DMS53 (cell line): ENCODE data around the gene OR1F1.
"Not testable (repeated sequence)": the region's sequence is repeated elsewhere in the genome, so short reads cannot be mapped to it uniquely, and the experiment has no call there.

ENCODE experiments used
- DNase-seq: peaks from one replicate; lab custom pipeline; 2025; lab: John Stamatoyannopoulos, UW

The OR1F1 gene

DNA sequence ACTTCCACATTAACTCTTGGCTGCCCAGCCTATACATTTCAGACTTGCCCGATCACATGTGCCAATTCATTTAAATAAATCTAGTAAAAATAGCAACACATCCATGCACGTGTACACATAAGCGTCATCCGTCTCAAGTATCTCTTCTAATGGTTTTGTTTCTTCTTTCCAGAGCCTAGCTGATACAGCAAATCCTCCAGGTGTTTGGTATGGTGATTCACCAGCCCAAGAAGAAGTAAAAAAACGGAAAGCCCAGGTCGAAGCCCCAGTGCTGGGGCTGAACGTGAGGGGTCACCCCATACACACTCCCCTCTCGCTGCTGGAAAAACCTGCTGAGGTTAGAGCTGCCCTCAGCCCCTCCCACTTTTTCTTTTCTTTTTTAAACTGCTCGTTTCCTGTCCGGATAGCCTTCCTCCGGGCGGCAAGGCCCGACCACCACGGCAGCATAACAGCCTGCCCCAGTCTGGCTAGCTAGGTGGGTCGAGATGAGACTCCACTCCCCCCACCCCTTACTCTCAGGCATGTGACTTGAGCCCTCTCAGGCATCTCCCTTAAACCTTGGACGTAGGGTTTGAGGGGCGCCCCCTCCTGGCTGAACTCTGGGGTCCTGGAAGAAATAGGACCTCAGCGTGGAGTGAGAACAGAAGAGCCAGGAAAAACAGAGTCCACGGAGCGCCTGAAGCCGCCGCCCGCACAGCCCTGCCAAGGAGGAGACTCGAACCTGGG, 13.9 kb upstream of the OR1F1 start:
- DNase-seq: peak; percentile 70

DNA sequence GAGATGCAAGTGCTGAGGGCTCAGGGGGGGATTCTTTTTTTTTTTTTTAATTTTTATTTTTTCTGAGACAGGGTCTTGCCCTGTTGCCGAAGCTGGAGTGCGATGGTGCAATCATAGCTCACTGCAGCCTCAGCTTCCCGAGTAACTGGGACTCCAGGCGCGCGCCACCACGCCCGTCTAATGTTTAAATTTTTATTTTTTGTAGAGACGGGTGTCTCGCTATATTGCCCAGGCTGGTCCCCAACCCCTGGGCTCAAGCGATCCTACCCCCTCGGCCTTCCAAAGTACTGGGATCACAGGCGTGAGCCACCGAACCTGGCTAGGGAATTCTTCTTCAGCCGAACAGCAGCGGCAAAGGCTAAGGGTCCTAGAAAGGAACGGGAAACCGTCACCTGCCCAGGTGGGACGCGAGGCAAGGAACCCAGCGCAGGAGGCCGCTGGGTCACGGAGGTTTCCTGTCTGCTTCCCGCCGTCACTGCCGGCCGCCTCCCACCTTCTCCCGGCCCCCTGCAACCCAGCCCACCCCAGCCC, 13.3 kb upstream of the OR1F1 start:
- peak; percentile 30 for DNase-seq

DNA sequence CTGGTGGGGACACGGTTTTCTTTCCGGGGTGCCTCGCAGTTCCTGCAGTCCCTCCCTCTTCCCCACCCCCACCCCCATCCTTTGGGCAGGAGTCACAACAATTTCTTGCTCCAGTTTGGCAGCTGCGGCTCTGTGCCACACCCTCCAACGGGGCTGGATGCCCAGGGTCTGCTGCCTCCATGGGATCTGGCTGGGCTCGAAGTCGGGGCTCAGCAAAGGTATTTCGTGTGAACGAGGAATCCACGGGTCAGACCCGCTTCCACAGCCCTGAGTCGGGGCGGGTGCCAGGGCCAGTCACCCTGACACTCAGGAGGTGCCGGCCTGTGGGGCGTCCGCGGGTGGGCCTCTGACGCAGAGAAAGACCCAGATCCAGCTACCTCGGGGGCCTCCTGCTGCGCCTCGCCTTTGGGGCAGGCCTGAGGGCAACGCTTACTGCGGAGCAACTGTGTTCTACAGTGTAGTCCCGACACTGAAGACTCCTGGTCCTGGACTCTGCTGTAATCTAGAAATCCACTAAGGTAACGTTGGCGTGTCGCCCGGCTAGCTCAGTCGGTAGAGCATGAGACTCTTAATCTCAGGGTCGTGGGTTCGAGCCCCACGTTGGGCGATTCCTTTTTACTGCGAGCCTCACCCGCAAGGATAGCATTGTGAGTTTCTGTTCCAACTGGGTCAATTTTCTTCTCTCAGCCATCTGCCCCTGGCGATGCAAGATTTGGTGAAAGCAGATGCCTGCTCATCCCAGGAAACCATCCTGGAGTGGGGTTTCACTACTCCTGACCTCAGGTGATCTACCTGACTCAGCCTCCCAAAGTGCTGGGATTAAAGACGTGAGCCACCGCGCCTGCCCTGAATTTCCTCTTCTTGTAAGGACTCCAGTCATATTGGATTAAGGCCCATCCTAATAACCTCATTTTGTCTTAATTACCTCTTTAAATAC, 12.6 kb upstream of the OR1F1 start:
- peak; percentile 63 for DNase-seq

GRCh38 chr16:3179651-3180050, 8.4 kb upstream of the OR1F1 start:
- DNase-seq: no peak

DNA sequence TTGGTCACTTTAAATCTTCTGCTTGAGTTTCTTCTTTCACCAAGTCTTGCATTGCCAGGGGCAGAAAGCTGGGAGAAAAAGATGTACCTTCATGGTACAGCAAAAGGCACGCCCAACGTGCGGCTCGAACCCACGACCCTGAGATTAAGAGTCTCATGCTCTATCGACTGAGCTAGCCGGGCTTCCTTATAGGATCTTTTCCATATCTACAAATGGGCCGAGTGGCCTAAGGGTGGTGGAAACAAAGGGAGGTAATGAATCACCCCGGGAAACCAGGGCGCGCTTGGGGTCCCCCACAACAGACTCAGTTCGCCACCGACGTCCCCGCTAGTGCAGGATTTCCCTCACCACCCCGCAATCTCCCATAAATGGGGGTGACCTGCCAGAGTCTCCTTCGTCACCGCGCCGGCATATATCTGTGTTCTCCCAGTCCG, 7.5 kb upstream of the OR1F1 start:
- peak; percentile 28 for DNase-seq

GRCh38 chr16:3182293-3182607, 5.8 kb upstream of the OR1F1 start:
- not testable (repeated sequence) for DNase-seq

GRCh38 chr16:3182608-3183444, 5.2 kb upstream of the OR1F1 start:
- DNase-seq: peak; percentile 77

- peak; percentile 54 for DNase-seq
Observed at GRCh38 chr16:3183445-3184139, 4.4 kb upstream of the OR1F1 start.

DNA sequence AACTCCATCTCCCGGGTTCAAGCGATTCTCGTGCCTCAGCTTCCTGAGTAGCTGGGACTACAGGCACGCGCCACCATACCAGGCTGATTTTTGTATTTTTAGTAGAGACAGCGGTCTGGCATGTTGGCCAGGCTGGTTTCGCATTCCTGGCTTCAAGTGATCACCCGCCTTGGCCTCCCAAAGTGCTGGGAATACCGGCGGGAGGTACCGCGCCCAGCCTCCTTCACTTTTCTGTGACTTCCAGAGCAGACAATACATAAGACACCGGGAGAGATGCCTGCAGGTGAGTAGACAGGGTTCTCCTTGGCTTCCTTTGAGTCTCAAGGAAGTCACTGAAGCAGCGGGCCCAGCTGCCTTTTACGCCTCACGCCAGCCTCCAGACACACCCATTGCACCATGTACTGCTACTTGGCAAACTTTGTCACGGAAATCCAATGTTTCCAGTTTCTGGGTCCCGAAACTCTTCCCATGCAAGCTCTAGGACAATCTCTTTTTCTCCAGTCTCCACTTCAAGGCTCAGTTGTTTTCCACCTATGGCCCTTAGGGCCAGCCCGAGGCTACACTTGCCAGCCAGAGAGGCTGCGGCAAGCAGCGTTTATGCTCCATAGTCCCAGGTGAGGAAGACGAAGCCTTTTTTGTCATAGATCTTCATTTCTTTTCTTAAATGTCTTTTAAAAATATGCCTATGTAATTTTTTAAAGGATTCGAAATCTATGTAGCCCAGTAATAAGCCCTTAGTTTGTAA, 886 bp upstream of the OR1F1 start:
- DNase-seq: no peak

GRCh38 chr16:3188675-3188924, 596 bp downstream of the OR1F1 start:
- DNase-seq: peak; percentile 76

GRCh38 chr16:3188925-3189825, 1.2 kb downstream of the OR1F1 start:
- DNase-seq: peak; percentile 83

DNA sequence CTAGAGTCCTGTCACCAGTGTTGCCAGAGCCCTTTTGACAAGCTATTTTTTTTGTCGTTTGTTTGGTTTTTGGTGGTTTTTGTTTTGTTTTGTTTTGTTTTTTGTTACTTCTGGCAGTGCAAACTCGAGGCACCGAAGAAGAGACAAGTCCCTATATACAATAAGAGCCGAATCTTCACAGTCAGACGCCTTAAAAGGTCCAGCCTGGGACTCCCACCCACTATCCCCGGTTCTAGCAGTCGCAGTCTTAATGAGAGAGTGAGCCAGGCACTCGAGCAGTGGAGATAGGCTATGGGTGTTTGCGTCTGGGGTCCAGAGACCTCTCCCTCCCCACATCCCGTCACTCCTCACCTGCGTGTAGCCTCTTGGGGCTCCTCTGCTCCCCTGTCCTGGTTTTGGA, 1.9 kb downstream of the OR1F1 start:
- peak; percentile 49 for DNase-seq

GRCh38 chr16:3190949-3191353, 2.9 kb downstream of the OR1F1 start:
- peak; percentile 79 for DNase-seq

DNA sequence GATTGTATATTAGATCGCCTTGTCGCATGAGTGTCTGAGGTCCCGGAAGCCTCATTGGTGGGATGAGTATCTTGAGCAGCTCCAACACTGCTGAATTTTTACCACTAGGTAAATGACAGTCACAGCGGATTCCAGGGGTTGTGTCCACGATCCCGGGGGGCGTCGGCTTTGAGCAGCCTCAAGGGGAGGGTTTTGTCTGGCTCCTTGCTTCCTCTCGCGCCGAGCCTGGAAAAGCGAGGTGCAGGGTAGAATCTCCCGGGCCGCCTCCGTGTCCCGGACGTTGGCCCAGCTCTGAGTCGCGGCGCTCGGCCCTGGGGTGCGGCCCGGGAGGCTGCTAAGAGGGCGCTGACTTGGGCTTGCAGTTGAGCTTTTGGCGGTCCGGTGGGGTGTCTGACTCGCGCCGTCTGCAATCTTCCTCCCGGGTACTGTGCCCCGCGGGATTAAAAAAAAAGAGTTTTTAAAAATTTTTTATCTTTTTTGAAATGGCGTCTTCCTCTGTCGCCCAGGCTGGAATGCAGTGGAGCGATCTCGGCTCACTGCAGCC, 4.5 kb downstream of the OR1F1 start:
- DNase-seq: no peak

GRCh38 chr16:3193221-3194212, 5.5 kb downstream of the OR1F1 start:
- DNase-seq: no peak

GRCh38 chr16:3194792-3195191, 6.8 kb downstream of the OR1F1 start:
- no peak for DNase-seq

GRCh38 chr16:3195975-3196374, 8.0 kb downstream of the OR1F1 start:
- DNase-seq: peak; percentile 41

- DNase-seq: peak; percentile 33
Observed at GRCh38 chr16:3197694-3198333, 9.8 kb downstream of the OR1F1 start.
